NCI-H1417 (cell line): ENCODE data around the gene MEGF11.

Source experiments
- DNase-seq, 3 experiments: peaks; one replicate each; lab custom pipeline; 2025; lab: John Stamatoyannopoulos, UW

Gene MEGF11

DNA sequence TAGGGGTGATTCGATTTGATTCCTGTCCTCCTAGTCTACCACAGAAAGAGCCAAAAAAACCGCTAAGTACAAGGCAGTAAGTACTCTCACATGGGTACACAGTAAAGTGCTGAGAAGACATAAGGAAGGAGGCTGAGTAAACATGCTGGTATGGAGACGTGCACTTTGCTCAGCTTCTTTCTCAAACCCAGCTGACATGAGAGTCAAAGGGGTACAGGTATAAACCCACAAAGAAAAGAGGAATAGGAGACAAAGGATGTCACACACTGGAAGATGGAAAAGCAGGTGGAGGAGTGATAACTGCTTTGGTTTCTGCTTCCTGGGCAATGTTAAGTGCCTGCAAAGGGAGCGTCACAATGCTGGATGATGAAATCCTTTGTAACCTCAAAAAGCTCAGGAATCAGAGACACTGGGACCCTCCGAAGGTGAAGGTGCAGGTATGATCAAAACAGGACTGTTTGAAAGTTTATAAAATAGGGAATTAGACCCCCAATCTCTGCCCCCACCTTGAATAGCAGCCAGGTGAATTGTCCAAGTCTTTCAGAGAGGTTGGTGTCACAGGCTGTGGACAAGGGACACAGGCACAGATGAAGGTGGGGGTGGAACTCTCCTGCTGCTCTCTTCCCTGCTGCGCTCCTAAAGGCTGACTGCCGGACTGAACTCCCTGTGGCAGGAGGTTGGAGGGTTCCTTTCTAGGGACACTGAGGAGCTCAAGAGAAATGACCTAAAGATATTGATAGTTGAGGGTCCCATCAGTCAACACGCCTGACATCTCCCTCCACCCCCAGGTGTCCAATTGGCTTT lies 282.4 kb downstream of the MEGF11 start:
- peak in 2 of 3 experiments; percentile 44 to 60 for DNase-seq

DNA sequence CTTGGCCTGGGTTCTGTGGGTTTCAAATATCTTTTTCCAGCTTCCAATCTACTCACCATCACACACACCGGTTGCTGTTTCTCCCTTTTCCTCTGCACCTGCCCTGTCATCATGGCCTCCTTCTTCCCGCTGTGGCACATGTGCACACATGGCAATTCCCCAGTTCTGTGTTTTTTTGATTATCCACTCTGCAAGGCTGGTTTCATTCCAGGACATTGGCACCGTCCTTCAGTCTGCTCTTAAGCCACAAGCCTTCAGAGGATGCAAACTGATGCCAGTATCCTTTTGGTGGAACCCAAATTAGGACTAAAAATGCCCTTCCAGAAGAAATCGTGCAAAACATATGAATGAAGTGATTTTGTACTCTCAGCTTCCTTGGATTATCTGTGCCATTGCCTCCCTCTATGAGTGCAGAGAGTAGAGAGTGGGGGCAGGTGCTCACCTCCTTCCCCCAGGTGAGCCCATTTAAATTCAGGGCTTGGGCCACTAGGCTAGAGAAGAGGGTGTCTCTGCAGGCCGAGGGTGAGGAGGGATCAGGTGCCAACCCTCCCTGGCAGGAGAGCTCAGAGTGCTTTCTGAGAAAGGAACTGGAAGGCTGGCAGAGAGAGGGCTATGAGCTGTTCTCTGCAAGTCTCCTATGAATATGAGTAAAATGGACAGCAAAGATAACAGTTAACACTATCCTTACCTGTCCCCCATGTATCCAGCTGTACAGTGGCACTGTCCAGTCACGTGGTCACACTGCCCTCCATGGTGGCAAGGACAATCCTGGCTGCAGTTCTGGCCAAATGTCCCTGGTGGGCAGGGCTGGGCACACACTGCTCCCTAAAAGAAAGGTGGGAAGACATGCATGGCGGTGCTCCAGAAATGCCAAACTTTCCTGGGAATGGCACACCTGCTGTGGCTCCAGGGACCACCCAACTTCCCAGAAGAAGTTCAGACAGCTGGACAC lies 283.4 kb downstream of the MEGF11 start:
- DNase-seq: no peak

DNA sequence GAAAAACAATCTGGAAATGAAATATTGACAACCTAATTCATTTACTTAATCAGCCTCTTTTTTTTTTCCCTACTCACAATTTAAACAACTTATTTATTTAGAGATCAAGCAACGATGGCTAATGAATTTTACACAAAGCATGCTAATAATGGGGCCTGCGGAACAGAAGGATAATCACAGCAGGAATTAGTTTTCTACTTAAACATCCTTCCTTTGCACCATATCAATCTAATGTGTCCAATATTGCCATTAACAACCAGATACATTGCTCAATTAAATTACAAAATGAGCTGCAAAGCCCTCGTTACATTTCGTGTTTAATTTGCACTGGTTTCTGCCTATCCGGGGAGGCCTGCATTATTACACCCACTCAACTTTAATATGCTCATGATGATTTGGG lies 285.0 kb downstream of the MEGF11 start:
- DNase-seq: peak in 2 of 3 experiments; percentile 17 to 67

DNA sequence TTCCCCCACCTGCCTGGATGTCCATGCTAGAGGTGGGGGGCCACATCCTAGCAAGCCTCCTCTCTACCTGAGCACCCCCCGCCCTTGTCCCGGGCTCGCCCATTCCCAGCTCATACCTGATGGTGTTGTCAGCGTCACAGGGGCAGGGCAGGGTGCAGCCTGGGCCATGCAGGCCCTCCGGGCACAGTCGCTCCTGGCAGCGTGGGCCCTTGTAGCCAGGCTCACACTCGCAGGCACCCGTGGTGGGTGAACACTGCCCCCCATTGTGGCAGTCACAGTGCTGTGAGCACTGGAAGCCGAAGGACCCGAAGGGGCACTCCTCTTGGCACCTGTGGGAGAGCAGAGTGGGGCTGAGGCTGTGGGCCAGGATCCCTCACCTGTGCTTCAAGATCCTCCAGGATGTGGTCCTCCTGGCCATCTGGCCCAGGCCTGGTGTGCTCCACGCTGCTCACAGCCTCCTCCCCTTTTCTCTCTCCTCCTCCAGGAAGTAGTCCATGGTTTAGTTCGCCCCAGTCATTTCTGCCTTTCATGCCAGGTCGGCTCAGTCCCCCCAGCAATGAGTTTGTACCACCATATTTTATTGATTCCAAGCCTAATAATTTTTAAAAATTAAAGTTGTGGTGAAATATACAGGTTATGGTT lies 288.6 kb downstream of the MEGF11 start:
- no peak for DNase-seq

DNA sequence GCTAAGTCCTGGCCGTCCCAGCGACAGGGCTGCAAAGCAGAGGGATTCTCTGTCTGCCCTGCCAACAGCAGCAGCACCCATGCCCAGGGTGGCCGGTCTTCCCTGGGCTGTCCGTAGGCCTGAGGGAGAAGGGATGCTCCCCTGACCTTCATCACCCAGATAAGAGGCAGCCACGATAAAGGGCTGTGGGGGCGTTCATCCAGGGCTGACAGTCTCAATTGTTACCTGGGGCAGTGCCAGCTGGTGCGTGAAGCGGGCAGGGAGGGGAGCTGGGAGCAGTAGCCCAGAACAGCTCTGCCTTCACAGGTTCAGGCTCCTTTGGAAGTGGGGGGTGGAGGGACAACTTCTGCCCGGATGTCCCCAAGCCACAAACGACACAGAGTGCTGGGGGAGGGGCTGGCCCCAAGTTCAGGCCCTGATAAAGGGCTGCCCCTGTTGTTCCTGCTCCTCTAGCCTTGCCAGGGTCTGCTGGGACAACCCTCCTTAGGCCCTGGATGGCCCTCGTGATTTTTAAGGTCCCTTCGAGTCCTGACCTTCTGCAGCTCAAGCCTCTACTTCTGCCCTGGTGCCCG lies 289.6 kb downstream of the MEGF11 start:
- DNase-seq: peak in 1 of 3 experiments; percentile 51

DNA sequence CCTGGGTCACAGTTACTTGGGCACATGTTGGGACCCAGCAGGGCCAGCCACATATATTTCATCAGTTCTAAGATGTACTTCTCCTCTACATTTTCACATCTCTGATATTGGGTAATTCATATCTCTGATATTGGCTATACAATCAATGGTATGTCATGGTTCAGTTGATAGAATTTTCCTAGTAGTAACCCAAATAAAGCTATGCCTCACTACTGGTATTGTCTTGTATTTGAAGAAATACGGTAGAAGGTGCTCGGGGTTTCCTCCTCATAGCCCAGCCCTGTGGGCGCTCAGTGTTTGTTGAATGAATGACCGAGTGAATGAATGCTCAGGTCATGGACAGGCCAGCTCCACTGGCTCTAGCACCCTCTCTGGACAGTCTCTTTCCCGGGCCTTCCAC lies 290.2 kb downstream of the MEGF11 start:
- no peak for DNase-seq

DNA sequence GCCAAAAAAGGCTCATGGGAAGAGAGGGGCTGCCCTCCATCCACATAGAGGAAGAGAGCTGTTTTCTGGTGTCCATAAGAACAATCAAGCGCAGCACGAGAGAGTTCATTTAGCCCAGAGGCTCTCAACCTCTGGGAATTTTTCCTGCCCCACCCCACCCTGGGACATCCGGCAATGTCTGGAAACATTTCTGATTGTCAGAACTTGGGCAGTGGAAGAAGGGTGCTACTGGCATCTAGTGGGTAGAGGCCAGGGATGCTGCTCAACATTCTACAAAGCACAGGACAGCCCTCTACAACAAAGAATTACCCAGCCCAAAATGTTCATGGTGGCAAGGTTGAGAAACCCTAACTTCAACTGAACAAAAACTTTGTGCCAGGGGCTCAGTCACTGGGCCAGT lies 291.4 kb downstream of the MEGF11 start:
- no peak for DNase-seq

DNA sequence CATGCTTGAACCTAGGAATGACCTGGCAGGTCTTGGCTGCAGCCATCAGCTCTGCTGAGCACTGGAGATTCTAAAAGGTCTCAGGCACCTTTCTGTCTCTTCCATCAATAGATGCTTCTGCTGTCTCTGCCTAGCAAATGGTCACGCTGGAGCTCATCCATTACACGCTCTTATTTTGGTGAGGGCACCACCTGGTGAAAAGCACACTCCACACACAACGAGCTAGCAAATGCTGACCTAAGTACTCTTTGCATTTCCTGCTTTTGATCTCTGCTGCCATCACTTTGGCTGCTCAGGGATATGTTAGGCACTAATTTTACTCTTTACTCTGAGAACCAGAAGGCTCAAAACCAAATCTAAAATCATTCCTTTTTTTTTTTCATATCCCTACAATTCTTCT lies 293.0 kb downstream of the MEGF11 start:
- DNase-seq: peak in 1 of 3 experiments; percentile 22

DNA sequence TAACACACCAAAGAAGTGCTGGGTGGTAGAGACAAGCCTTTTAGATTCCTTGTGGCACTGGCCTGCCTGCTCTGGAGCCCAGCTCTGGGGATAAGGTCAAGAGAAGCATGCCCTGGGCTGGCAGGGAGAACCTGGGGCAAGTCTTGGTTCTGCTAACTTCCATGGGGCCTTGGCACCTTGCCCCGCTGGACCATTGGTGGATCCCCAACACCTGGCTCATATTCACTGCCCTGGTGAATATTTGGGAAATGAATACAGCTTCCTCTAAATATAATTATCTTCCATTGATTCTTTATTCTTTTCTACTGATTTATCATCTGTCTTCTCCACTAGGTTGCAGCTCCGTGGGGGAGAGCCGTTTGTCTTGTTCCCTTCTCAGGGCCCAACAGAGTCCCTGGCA lies 294.7 kb downstream of the MEGF11 start:
- DNase-seq: peak in 1 of 3 experiments; percentile 43

DNA sequence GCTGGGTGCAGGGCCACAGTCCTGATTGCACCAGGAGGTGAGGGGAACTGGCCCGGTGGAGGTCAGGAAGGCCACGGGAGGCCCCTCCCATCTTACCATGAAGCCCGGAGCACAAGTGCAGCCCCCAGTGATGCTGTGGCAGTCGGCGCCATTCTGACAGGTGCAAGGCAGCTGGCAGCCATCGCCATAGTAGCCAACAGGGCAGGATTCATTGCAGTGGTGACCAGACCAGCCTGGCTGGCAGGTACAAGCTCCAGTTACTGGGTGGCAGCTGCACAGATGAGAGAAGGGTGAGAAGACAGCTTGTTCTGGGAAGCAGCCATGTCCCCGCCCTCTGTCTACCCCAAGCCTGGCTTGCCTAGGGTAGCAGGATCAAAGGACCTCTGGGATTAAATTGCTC lies 296.1 kb downstream of the MEGF11 start:
- peak; percentile 12 to 92 (median 78) for DNase-seq

DNA sequence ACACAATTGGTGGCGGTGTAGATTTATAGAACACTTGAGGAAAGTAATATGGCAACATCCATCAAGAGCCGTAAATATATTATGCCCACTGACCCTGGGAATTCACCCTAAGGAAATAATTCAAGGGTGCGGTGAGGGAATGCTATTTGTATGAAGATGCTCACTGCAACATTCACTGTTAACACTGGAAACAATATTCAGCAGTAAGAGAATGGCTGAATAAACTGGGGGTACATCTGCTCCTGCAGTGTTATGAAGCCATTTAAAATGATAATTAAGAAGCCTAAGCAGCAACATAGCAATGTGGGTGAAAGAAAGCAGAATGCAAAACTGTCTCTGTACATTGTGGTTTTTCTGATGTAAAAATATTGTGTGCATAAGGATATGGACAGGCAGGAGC lies 296.7 kb downstream of the MEGF11 start:
- no peak for DNase-seq

DNA sequence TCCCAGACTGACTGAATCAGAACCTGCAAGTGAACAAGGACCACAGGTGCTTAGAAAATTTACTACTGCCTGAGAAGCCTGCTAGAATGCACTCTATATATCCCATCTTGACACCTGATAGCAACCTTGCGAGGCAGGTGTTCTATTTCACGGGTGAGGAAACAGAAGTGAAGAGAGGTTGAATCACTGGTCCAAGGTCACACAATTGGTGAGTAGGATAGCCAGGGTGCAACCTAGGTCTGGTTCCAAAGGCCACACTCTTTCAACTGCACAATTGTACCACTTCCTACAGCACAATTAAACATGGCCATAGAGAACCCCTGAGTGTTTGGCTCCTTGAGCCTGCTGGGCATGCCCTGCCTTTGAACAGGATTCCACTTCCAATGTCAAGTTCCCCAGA lies 297.2 kb downstream of the MEGF11 start:
- DNase-seq: peak in 1 of 3 experiments; percentile 40

DNA sequence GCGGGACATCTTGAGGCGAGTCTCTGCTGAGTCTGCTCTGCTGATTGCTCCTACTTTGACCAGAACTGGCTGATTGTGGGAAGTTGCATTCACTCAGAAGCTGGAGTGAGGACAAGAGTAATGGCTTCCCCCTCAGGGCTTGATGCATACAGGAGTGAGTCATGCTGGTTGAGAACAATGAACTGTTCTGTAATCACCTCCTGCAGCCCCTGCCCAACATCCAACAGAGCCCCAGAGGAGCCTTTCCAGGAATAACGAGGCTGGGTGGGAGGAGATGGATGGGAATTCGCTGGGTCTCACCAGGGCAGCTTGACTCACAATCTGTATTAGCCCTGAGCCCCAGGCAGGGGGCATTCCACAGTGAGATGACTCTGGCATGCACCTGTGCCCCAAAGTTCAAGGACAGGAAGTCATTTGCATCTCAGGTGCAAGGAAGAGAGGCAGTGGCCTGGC lies 299.2 kb downstream of the MEGF11 start:
- DNase-seq: peak in 2 of 3 experiments; percentile 89 to 96

DNA sequence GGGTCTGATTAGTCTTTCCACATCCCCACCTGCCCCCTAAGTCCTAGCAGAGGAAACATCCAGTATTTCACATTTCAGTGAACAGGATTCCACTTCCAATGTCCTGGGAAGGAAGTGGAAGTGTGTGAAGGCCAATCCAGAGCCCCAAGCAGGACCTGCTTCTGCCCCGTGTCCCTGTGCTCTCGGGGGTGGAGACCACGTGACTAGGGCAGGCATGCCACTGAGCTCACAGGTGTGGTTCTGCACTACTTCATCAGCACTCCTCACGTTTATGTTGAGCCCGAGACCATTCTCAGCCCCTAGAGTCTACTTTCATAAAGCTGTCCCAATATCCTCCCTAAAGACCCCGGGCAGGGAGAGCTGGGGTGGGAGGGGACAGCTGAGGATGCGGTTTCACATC lies 299.9 kb downstream of the MEGF11 start:
- DNase-seq: no peak

DNA sequence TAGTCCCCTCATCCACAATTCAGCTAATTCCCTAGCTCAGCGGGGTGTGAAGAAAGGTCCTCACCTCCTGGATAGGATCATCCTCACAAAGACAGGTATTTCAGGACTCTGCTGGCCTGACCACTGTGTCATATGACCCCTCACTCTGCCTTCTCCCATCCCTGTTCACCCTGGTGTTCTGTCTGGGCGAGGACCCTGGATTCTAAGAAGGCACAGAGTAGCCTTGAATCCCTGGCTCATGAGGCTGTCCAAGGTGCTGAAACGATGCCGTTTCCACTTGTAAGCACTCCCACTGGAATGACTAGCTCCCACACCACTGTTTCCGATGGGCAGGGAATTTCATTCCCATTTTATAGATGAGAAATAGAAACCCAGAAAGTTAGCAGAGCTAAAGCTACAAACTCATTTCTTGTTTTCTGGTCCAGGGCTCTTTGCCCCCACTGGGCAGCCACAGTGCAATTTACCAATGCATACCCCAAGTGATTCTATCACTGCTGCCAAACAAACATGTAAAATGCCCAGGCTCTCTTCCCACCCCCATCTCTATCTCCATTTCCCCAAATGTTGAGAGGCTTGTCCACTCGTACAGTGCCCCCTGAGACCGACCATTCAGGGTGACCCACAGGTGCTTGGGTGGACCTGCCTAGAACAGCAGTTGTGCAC lies 301.0 kb downstream of the MEGF11 start:
- DNase-seq: no peak

DNA sequence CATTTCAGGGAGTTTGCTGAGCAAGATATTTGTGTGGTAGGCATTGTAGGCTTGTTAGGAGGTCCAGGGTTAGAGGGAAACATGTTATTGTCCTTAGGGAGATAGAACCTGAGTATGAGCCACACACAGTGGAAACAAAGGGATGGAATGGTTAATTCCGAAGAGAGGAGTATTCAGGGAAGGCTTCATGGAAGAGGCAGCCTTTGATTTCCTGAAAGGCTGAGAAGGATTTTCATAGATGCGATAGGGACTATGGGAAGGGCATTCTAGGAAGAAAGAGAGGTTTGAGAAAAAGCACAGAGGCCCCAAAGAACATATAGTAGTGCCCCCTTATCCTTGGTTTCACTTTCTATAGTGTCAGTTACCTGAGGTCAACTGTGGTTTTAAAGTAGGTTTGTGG lies 302.5 kb downstream of the MEGF11 start:
- DNase-seq: no peak

DNA sequence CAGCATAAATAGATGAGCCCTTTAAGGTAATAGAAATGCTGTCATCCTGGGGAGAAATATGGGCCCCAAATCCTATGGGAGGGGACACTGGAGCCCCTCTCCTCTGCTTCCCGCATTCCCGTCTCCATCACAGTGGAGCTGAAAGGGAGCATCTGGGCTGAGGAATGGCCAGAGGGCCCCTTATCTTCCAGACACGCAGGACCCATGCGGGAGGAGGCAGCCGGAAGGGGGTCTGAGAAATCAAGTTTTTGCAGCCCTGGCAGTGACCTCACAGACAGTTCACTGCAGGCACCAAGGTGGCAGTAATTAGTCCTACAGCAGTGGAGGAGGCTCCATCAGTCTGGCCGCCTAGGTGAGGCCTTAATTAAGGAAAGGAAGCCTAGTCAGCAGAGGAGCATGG lies 304.1 kb downstream of the MEGF11 start:
- DNase-seq: peak in 1 of 3 experiments; percentile 40

DNA sequence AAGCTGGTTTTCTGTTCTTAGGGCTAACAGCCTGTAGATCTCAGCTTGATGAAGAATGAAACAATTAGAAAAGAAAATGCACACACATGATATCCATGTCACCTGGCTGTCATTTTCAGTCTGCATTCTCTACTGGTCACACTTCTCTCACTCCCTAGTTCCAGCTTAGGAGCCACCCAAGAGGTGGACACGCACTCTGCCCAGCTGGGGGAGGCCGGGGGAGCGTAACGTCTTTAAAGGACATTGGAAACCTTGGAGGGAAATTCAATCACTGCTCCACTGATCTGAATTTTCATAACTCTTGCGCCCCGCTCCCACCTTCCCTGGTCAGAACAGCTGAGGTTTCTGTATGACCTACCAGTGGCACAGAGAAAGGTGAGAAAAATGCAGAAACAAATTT lies 304.5 kb downstream of the MEGF11 start:
- DNase-seq: no peak

DNA sequence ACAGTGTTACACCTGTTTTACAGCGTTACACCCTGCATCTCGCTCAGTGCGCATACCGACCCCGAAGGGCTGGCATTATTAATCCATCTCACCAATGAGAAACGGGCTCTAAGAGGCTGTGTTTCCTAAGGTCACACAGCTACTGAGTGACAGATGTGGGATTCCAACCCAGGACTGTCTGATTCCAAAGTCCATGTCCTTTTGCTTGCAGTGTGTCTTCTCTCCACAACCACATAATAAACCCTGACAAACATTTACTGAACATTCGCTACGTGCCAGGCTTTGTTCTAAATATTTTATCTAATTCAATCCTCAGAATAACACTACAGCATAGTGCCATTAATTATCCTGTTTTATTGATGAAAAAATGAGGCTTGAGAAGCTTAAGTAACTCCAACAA lies 305.2 kb downstream of the MEGF11 start:
- no peak for DNase-seq

DNA sequence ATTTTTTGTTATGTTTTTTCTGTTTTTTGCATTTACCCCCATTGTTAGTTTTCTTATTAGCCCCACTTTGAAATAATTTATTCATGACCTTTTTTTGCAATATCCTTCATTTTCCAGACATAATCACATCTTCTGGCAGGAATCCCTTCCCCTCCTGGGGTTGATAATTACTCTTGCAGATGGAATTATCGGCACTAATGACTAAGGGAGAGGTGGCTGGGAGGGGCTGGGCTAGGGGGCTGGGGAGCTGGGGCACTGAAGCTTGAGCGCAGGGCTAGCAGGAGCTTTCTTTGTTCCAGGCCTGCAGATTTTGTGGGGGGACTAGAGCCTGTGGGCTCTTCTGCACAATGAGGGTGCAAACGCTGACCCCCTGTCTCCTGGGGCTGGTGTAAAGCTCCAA lies 306.5 kb downstream of the MEGF11 start:
- DNase-seq: peak in 2 of 3 experiments; percentile 58 to 79

DNA sequence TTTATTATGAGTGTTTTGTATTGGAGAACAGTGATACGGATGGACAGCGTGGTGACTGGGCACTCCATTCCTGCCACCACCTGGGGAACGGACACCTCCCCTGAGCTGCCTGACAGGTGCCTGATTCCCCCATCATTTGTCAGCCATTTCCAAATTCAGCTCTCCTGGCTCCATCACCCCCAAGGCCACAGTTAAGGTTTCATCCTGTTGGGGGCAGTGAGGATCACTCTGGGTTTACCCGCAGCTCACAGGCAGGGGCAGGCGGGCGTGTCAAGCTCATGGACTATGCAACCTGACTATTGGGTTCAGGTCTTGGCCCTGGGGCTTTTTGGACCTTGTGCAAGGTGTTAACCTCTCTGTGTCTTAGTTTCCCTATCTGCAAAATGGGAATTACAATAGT lies 307.9 kb downstream of the MEGF11 start:
- DNase-seq: no peak
